Mesothelial cell of epicardium (in vitro differentiated cells): ENCODE measurements around the gene ORAI2. TPM values are rescaled to one million over a fixed set of nuclear protein-coding genes. Genes with fewer than 3 reads are reported as not detected.

Source experiments
- DNase-seq, 2 experiments: peaks; one replicate each; pipeline ENCODE4 v3.0.0; 2021; ENCODE audit warnings: low spot score in 2 of 2; ENCODE audit not compliant: unreplicated experiment in 2 of 2
- H3K27ac Mint-ChIP-seq: 2 replicates; pipeline ENCODE4 v1.8.0; 2021; ENCODE audit warnings: mixed read lengths
- H3K27me3 Mint-ChIP-seq: 2 replicates; pipeline ENCODE4 v1.8.0; 2021; ENCODE audit warnings: low read depth, mixed read lengths
- H3K36me3 Mint-ChIP-seq: 2 replicates; pipeline ENCODE4 v1.8.0; 2021; ENCODE audit warnings: mixed read lengths
- H3K4me1 Mint-ChIP-seq: 2 replicates; pipeline ENCODE4 v1.8.0; 2021; ENCODE audit warnings: mixed read lengths
- H3K4me3 Mint-ChIP-seq: 2 replicates; pipeline ENCODE4 v1.8.0; 2021; ENCODE audit warnings: mild to moderate bottlenecking, moderate library complexity, mixed read lengths
- H3K9me3 Mint-ChIP-seq: 2 replicates; pipeline ENCODE4 v1.8.0; 2021; ENCODE audit warnings: mixed read lengths
- total RNA-seq: library from RNA; stranded (reverse); gene quantifications from 3 replicates; pipeline ENCODE4 v1.2.1, GENCODE V29; 2021
- TF ChIP-seq, protein P1 (sequence below): fragments of 200-600 bp; sonication (generic); IDR thresholded peaks from one replicate; pipeline ENCODE4 v1.5.0; 2021; ENCODE audit warnings: antibody characterized with exemption; ENCODE audit not compliant: unreplicated experiment

The ORAI2 gene
- total RNA-seq, 1 donor from 2014 or later, result 27.9 TPM

DNA sequence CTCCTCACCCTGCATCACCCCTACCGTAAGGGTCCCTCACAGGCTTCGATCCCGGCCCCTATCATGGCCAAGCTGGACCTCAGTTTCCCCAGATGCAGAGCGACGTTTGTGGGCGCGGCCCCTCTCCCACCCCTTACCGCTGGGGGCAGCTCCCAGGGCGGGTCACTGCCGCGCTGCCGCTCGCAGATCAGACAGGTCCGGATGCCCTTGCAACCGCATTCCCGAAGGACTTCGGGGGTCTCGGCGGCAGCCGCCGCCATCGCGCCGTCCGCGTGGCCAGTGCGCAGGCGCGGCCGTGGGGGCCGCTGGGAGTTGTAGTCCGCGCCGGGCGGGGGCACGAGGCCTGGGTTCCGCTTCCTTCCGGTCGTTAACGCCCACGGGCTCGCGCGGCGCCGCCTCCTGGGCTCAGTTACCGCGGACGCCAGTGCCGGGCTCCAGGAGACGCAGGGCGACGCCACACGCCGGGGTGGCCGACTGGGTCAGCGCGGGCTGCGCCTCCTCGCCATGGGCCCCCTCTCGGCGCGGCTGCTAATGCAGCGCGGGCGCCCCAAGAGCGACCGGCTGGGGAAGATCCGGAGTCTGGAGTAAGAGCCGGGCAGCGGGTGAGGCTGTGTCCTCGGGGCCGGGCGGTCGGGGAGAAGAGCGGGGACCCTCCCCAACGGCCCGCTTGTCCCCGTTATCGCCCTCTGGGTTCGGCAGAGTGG is 31.4 kb downstream of the ORAI2 start, which contains the start of the genes ALKBH4 and LRWD1:
Gene ALKBH4, minus strand, starts transcription at position 287 of the 704 bp plus-strand sequence. Its CDS starts 27 bp downstream, at position 260.
Gene LRWD1, plus strand, starts transcription at position 408 of the 704 bp plus-strand sequence. Its CDS starts 97 bp downstream, at position 505.
- TF ChIP-seq, protein P1, sequence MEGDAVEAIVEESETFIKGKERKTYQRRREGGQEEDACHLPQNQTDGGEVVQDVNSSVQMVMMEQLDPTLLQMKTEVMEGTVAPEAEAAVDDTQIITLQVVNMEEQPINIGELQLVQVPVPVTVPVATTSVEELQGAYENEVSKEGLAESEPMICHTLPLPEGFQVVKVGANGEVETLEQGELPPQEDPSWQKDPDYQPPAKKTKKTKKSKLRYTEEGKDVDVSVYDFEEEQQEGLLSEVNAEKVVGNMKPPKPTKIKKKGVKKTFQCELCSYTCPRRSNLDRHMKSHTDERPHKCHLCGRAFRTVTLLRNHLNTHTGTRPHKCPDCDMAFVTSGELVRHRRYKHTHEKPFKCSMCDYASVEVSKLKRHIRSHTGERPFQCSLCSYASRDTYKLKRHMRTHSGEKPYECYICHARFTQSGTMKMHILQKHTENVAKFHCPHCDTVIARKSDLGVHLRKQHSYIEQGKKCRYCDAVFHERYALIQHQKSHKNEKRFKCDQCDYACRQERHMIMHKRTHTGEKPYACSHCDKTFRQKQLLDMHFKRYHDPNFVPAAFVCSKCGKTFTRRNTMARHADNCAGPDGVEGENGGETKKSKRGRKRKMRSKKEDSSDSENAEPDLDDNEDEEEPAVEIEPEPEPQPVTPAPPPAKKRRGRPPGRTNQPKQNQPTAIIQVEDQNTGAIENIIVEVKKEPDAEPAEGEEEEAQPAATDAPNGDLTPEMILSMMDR, result peak; percentile 22
- peaks cover 19% of the 10 kb centered on the region for H3K4me1 Mint-ChIP-seq
- DNase-seq, result peak; percentile 89 to 94
- H3K9me3 Mint-ChIP-seq, result no peaks in the 10 kb centered on the region
- H3K4me3 Mint-ChIP-seq, result peak within 1 kb of the TSS; percentile 96
- H3K36me3 Mint-ChIP-seq, result no peaks in the 10 kb centered on the region
- no peaks in the 10 kb centered on the region for H3K27me3 Mint-ChIP-seq
- H3K27ac Mint-ChIP-seq, result peak within 1 kb of the TSS; percentile 94

DNA sequence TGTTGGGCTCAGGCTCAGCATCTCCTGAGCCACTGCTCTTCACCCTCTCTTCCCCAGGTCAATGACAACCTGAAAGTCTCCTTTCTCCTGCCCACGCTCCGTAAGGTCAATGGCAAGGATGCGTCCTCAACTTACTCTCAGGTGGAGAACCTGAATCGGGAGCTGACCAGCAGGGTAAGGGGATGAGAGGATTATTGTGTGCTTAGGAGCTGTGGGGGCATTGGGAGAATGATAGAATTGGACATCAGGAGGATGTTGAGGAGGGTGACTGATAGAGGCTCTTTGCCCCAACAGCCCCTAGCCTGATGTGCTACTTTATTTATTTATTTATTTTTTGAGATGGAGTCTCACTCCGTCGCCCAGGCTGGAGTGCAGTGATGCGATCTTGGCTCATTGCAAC is 32.7 kb downstream of the ORAI2 start:
- no peaks in the 10 kb centered on the region for H3K27me3 Mint-ChIP-seq
- no peak for DNase-seq
- TF ChIP-seq, protein P1, result no peak
- no peak overlapping the region for H3K27ac Mint-ChIP-seq
- H3K36me3 Mint-ChIP-seq, result no peaks in the 10 kb centered on the region
- H3K4me3 Mint-ChIP-seq, result peak overlapping the region; percentile 96
- no peaks in the 10 kb centered on the region for H3K9me3 Mint-ChIP-seq
- peaks cover 19% of the 10 kb centered on the region for H3K4me1 Mint-ChIP-seq

DNA sequence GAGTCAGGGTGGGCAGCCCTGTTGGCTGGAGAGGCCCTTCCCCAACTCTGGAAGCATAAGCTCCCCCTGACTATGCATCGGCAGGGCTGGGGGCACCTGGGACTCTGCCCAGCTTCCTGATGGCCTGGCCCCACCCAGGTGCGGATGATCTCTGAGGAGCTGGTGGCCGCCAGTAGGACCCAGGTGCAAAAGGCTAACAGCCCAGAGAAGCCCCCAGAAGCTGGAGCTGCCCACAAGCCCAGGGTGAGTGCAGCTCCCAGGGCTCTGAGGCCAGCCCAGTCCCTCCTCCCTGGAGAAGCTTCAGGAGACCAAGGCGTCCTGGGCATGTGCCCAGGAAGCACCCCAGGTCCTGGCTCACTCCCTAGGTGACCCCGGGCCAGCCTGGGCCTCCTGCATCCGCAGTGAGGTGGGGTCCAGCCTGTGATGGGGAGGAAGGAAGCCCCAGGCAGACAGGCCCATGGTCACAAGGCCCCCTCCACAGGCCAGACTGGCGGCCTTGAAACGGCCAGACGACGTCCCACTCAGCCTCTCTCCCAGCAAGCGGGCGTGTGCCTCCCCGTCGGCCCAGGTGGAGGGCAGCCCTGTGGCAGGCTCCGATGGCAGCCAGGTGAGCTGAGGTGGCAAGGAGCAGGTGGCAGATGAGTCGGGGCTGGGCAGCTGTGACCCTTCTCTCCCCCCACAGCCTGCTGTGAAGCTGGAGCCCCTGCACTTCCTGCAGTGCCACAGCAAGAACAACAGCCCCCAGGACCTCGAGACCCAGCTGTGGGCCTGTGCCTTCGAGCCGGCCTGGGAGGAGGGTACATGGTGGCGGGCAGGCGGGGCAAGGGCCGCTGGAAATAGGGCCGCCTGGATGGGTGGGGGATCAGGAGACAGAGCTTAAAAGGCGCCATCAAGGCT is 34.5 kb downstream of the ORAI2 start:
- Mint-ChIP-seq H3K9me3 (no peaks in the 10 kb centered on the region), H3K36me3 (no peaks in the 10 kb centered on the region)
- TF ChIP-seq, protein P1, result no peak

DNA sequence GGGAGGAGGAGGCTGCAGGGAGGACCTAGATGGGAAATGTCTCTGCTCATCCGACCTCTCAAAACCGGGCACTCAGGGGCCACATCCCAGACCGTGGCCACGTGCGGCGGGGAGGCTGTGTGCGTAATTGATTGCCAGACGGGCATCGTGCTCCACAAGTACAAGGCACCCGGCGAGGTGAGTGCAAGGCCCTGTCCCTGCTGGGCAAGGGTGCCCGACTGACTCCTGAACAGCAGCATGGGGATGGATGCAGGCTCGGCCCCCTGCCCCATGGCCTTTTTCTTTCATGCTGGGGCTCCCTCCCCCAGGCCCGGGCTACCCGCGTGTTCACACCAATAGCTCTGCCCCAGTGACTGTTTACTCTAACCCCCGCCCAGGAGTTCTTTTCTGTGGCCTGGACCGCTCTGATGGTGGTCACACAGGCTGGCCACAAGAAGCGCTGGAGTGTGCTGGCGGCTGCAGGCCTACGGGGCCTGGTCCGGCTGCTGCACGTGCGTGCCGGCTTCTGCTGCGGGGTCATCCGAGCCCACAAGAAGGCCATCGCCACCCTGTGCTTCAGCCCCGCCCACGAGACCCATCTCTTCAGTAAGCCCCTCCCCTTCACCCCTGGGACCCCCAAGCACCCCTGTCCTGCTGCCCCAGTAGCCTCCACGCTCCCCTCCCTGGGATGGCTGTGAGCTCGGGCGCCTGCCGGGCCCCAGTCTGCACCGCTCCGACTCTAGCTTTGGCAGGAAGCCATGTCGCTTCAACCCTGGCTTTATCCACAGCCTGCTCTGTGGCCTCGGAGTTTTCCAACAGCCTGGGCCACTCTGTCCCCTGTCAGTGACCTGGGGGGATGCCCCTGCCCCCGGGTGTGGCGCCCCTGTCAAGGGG is 35.3 kb downstream of the ORAI2 start:
- Mint-ChIP-seq H3K27me3 (no peaks in the 10 kb centered on the region), H3K36me3 (no peaks in the 10 kb centered on the region), H3K4me1 (peaks cover 17% of the 10 kb centered on the region), H3K9me3 (no peaks in the 10 kb centered on the region), H3K4me3 (no peak overlapping the region), H3K27ac (no peak overlapping the region)
- TF ChIP-seq, protein P1, result no peak
- peak in 1 of 2 experiments; percentile 5 for DNase-seq

More for the DNA sequence above, 34.5 kb downstream of the ORAI2 start:
- Mint-ChIP-seq H3K27me3 (no peaks in the 10 kb centered on the region), H3K4me3 (no peak overlapping the region), H3K4me1 (peaks cover 19% of the 10 kb centered on the region), H3K27ac (no peak overlapping the region)
- DNase-seq, result no peak

DNA sequence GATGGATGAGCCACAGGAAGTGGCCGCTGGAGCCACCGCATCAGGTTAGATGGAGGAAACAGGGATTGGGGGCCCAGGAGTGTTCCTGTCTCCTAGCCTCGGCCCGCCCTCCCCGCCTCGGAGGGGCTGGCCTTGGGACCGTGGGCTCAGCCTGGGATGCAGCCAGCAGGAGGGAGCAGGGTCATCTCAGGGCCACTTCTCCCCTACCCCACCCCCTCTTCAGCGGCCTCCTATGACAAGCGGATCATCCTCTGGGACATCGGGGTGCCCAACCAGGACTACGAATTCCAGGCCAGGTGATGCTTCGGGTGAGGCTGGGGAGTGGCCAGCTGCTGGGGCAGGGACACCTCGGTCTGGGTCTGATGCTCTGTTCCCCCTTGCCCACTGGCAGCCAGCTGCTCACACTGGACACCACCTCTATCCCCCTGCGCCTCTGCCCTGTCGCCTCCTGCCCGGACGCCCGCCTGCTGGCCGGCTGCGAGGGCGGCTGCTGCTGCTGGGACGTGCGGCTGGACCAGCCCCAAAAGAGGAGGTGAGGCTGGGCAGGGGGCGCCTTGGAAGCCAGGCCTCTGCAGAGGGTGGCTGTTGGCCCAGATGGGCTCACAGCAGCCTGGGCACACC is 36.1 kb downstream of the ORAI2 start:
- Mint-ChIP-seq H3K9me3 (no peaks in the 10 kb centered on the region), H3K27me3 (no peaks in the 10 kb centered on the region), H3K36me3 (no peaks in the 10 kb centered on the region), H3K4me3 (no peak overlapping the region), H3K27ac (no peak overlapping the region), H3K4me1 (peaks cover 11% of the 10 kb centered on the region)
- no peak for DNase-seq
- TF ChIP-seq, protein P1, result no peak
